Limb (tissue), 2 donors: ENCODE data around the gene KIAA1549.

ENCODE experiments used
- DNase-seq, 2 donors: peaks; one replicate each; pipeline ENCODE4 v3.0.0-alpha.2; 2016; ENCODE audit errors: extremely low spot score in 2 of 2

The KIAA1549 gene

DNA sequence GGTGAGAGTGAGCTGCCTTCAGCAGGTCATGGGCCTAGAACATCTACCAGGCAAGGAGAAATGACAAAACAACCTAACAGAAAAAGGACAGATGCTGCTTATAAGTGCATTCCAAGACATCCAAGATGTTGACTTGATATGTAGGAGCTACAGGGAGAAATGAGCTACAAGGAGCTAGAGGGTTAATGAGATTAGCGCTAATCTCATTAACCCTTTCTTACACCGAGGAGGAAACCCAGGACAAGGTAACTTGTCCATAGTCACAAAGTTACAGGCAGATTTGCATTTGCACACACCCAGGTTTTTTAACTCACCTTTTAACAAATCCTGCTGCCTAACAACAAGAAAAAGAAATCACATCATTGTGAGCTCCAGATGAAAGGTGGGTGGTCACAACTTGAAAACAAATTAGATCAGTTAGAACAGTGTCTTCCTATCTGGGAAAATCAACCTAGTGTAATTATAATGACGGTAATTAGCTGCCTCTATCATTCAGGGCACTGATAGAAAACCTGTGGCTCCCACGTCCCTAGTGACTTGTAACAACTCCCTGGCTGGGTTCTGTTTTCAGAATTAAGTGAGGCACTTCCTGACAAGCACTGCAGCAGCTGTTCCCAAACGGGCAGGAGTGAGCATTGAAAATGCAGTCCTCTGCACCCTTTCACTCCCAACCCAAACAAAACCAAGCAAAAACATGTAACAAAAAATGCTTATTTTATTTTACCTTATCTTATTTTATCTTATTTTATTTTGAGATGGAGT, 5.7 kb downstream of the KIAA1549 start:
- DNase-seq: peak in 1 of 2 donors; percentile 36

- no peak for DNase-seq
Observed at GRCh38 chr7:138974675-138975292, 6.4 kb downstream of the KIAA1549 start.

DNA sequence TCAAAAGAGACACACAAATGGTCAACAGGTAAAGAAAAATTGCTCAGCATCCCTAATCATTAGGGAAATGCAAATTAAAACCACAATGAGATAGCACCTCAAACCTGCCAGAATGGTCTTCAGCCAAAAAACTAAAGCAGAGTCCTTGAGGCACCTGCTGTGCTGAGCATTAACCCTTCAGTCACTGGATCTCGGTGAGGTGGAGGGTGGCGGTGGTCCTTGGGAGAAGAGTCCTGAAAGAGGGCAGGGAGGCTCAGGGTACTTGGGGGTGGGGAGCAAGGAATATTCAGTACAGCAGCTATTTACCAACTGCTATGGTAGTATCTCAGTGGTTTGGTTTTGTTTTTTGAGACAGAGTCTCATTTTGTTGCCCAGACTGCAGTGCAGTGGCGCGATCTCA, 7.1 kb downstream of the KIAA1549 start:
- DNase-seq: no peak

DNA sequence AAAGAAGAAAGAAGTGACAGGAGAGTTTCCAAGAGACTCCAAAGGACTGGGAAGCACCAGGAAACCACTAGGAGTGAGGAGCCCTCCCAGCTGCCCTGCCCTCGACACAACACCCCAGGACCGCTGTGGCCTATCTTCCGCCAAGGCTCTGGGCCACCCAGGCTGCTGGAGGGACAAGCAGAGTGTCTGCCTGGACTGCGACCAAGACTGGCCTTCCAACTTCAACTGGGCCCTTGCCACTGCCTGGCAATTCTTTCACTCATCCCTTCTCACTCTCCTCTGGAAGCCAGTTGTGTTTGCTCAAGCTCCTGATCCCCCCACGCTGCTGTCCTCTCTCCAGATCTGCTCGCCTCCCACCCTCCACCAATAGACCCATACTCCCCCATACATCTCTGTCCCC, 10.2 kb downstream of the KIAA1549 start:
- no peak for DNase-seq

GRCh38 chr7:138970446-138970845, 10.7 kb downstream of the KIAA1549 start:
- no peak for DNase-seq

- DNase-seq: no peak
Observed at GRCh38 chr7:138967159-138967558, 14.0 kb downstream of the KIAA1549 start.

- DNase-seq: no peak
Observed at GRCh38 chr7:138964624-138965436, 16.4 kb downstream of the KIAA1549 start.

- no peak for DNase-seq
Observed at GRCh38 chr7:138963675-138964074, 17.5 kb downstream of the KIAA1549 start.

GRCh38 chr7:138962561-138963270, 18.5 kb downstream of the KIAA1549 start:
- DNase-seq: no peak

- DNase-seq: no peak
Observed at GRCh38 chr7:138961159-138961558, 20.0 kb downstream of the KIAA1549 start.

- DNase-seq: no peak
Observed at GRCh38 chr7:138958391-138958956, 22.7 kb downstream of the KIAA1549 start.

DNA sequence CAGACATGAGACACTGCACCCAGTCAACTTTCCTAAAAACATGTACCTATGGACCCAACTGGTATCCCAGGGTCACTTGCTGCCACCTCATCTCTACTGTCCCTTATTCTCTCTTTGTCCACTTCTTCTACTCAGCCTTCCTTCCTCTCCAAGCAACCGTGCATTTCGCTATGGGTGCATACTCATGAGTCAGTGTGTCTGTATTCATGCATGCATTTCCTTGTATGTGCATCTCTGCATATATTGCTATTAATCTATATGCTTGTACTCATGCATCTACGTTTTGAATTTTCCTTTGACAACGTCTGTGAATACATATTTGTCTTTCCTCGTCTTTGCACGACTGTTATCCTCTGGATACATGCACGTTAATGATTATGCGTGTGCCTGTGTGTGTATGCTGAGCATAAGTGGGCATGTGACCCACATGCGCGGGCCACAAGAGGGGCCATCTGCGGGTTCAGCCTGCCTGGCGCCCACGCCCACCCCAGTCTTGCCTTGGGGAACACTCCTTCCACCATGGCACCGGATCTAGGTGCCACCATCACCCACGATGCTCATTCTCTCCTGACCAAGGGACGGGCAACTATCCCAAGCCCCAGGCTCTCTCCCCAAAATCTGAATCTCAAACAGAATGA, 23.3 kb downstream of the KIAA1549 start:
- no peak for DNase-seq

- DNase-seq: no peak
Observed at GRCh38 chr7:138957217-138957616, 24.0 kb downstream of the KIAA1549 start.

GRCh38 chr7:138954545-138955475, 26.4 kb downstream of the KIAA1549 start:
- no peak for DNase-seq

GRCh38 chr7:138952791-138953190, 28.4 kb downstream of the KIAA1549 start:
- DNase-seq: no peak

DNA sequence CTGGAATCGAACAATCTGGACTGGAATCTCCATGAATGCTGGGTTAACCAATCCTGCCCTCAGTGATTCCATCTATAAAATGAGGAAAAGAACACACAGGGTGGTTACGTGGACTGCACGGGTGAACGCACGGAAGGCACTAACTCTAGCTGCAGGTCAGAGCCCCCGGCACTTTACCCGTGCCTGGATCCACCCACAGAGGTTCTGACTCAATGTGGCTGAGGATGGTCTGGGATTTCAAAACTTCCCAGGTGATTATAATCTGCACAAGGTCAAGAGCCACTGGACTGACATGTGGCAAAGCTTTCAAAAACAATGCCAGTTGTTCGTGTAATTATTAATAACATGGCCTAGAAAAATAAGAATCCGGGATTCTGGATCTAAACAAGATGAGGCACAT, 29.2 kb downstream of the KIAA1549 start:
- no peak for DNase-seq

- no peak for DNase-seq
Observed at GRCh38 chr7:138949421-138950088, 31.6 kb downstream of the KIAA1549 start.

DNA sequence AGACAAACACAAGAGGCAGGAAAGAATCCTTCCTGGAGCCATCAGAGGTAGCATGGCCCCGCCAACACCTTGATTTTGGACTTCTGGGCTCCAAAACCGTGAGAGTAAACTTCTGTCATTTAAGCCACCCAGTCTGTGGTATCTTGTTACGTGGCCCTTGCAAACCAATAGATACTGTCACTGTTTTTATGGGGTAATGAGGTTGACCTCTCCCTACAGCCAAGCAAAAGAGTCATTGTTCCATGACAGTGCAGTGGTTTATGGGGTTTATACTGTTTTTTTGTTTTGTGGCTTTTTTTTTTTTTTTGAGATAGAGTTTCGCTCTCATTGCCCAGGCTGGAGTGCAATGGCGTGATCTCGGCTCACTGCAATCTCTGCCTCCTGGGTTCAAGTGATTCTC, 32.8 kb downstream of the KIAA1549 start:
- DNase-seq: no peak

GRCh38 chr7:138945821-138946220, 35.4 kb downstream of the KIAA1549 start:
- no peak for DNase-seq
